Measurements from ENCODE around the gene TMEM150C. TPM values are rescaled to one million over a fixed set of nuclear protein-coding genes. Genes with fewer than 3 reads are reported as not detected.
"Not testable (repeated sequence)": the region's sequence is repeated elsewhere in the genome, so short reads cannot be mapped to it uniquely, and the experiment has no call there.

TMEM150C gene
- total RNA-seq, 1 donor from 2014 or later, result 4.9 TPM

- Histone ChIP-seq H3K4me3 (ENCODE audit: low read depth, low read length) (no peak overlapping the region), H3K36me3 (ENCODE audit: control insufficient read depth, insufficient read depth, low read length) (no peaks in the 10 kb centered on the region), H3K27me3 (ENCODE audit: control insufficient read depth, insufficient read depth, low read length) (no peaks in the 10 kb centered on the region)
- no peak for TF ChIP-seq CTCF (IDR thresholded peaks at IDR 0.05; ENCODE audit: insufficient read depth, low read length, poor library complexity, severe bottlenecking)
- no peak for DNase-seq (ENCODE audit: low read depth)
These were observed 5.7 kb upstream of the TMEM150C start for GRCh38 chr4:82567444-82567843.

- H3K36me3 ChIP-seq (ENCODE audit: control insufficient read depth, insufficient read depth, low read length), result no peaks in the 10 kb centered on the region
- no peak for DNase-seq (ENCODE audit: low read depth)
- H3K27me3 ChIP-seq (ENCODE audit: control insufficient read depth, insufficient read depth, low read length), result peaks cover 3% of the 10 kb centered on the region
- H3K4me3 ChIP-seq (ENCODE audit: low read depth, low read length), result no peak overlapping the region
- TF ChIP-seq CTCF (IDR thresholded peaks at IDR 0.05; ENCODE audit: insufficient read depth, low read length, poor library complexity, severe bottlenecking), result no peak
These were observed 721 bp upstream of the TMEM150C start for GRCh38 chr4:82562564-82562854.

GRCh38 chr4:82560853-82561785 is 669 bp downstream of the TMEM150C start:
- H3K27me3 ChIP-seq (ENCODE audit: control insufficient read depth, insufficient read depth, low read length), result peaks cover 3% of the 10 kb centered on the region

GRCh38 chr4:82559735-82560120 is 2.1 kb downstream of the TMEM150C start:
- TF ChIP-seq CTCF (IDR thresholded peaks at IDR 0.05; ENCODE audit: insufficient read depth, low read length, poor library complexity, severe bottlenecking), result no peak
- DNase-seq (ENCODE audit: low read depth), result no peak
- Histone ChIP-seq H3K36me3 (ENCODE audit: control insufficient read depth, insufficient read depth, low read length) (no peaks in the 10 kb centered on the region), H3K27me3 (ENCODE audit: control insufficient read depth, insufficient read depth, low read length) (peaks cover 3% of the 10 kb centered on the region), H3K4me3 (ENCODE audit: low read depth, low read length) (no peak overlapping the region)

More at GRCh38 chr4:82560853-82561785, 669 bp downstream of the TMEM150C start:
- DNase-seq (ENCODE audit: low read depth), result no peak
- no peak for TF ChIP-seq CTCF (IDR thresholded peaks at IDR 0.05; ENCODE audit: insufficient read depth, low read length, poor library complexity, severe bottlenecking)
- H3K4me3 ChIP-seq (ENCODE audit: low read depth, low read length), result peak overlapping the region; percentile 48
- H3K36me3 ChIP-seq (ENCODE audit: control insufficient read depth, insufficient read depth, low read length), result no peaks in the 10 kb centered on the region

GRCh38 chr4:82559090-82559734 is 2.6 kb downstream of the TMEM150C start:
- DNase-seq (ENCODE audit: low read depth); H3K27me3 ChIP-seq (ENCODE audit: control insufficient read depth, insufficient read depth, low read length); H3K4me3 ChIP-seq (ENCODE audit: low read depth, low read length); H3K36me3 ChIP-seq (ENCODE audit: control insufficient read depth, insufficient read depth, low read length): not testable (repeated sequence)

GRCh38 chr4:82555276-82555675 is 6.5 kb downstream of the TMEM150C start:
- H3K27me3 ChIP-seq (ENCODE audit: control insufficient read depth, insufficient read depth, low read length), result no peaks in the 10 kb centered on the region
- H3K4me3 ChIP-seq (ENCODE audit: low read depth, low read length), result no peak overlapping the region
- no peak for TF ChIP-seq CTCF (IDR thresholded peaks at IDR 0.05; ENCODE audit: insufficient read depth, low read length, poor library complexity, severe bottlenecking)
- no peaks in the 10 kb centered on the region for H3K36me3 ChIP-seq (ENCODE audit: control insufficient read depth, insufficient read depth, low read length)
- no peak for DNase-seq (ENCODE audit: low read depth)
